GM20431 (cell line): Measurements from ENCODE around the gene RFX1.
"Not testable (repeated sequence)": the region's sequence is repeated elsewhere in the genome, so short reads cannot be mapped to it uniquely, and the experiment has no call there.

Source experiments
- in situ Hi-C: fragments of 300-500 bp; cut with MseI, MboI; formaldehyde crosslinking; loops from one replicate; pipeline ENCODE4 v1.15.0; 2020; ENCODE audit warnings: low sequenced_read_pairs; ENCODE audit not compliant: unreplicated experiment

Gene RFX1

DNA sequence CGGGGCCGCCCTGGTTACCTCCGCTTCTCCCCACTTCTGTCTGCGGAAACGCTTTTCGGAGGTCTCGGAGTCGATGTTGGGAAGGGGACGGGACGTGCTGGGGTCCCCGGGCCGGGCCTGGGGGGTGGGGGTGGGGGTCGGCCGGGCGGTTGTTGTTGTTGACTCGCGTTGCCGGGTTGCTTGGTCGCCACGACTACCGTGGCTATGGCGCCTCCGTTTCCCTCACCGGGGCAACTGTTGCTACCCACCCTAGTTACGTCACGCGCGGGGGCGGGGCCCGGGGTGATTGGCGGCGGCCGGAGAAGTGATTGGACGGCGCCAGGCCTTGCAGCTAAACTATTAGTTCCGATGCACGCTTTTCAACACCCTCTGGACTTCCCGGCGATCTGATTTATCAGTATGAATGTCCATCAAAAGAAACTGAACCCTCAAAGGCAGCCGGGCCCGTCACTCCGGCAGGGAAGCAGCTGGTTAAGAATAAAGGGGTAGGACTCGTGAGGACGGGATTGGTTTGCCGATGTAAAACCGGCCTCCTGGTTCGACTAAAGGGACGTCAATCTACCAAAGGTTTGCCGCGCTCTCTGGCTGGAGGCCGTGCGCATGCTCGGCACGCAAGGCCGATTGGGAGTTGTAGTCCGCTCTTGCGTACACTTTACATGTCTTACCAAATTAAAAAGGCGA is at the start of gene RFX1:
Gene RFX1 (minus strand): TSS at position 236 of the 681 bp plus-strand sequence. CDS start 12,477 bp downstream, outside the sequence.
- in situ Hi-C loops: no loop called here

DNA sequence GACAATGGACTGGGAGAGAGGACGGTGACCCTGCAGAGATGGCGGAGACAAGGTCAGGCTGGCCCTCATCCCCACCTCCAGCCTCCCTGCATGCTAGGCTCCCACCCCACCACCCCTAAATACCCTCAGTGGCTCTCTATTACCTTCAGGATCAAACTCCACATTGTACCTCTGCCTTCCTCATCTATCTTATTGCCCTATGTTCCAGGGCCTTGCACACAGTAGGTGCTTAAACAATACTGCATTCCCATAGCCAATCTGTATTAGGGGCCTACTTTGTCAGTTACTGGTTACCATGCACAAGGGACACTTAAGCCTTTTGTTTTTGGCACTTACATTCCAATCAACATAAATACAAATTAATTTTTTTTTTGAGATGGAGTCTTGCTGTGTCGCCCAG is 49.3 kb upstream of the RFX1 start:
- in situ Hi-C loops: no loop called here

- in situ Hi-C loops: no loop called here
These were observed 48.6 kb upstream of the RFX1 start for GRCh38 chr19:14054721-14055120.

DNA sequence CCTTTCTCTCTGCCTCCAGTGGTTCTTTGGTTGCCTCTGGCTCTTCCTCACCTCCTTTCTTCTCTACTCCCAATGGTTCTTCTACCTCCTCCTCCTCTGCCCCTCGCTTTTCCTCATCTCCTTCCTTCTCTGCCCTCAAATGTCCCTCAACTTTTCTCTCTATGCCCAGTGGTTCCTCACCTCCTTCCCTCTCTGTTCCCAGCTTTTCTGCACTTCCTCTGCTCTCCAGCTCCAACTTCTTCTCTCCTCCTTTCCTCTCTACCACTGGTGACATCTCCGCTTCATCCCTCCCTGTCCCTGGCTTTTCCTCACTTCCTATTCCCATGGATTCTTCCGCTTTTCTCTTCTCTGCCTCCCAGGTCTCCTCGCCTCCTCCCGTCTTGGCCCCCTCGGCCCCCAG is 48.0 kb upstream of the RFX1 start:
- in situ Hi-C loops: no loop called here

DNA sequence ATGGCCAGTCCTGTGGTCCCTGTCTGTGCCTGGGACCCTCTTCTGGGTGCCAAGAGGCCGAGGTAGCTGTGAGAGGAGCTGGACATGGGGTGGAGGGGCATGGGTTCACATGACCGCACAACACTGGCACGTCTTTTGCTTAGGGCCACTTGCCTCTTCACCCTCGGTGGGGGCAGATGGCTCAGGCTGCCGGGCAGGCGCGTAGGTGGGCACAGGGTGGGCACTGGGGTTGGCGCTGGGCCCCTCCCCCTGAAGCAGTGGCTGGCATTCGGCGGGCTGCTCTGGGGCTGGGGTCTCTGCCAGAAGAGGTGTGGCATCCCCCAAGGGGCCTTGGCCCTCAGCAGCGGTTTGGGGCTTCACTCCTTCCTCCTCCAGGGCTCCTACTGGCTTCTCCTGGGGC is 47.4 kb upstream of the RFX1 start:
- in situ Hi-C loops: no loop called here

DNA sequence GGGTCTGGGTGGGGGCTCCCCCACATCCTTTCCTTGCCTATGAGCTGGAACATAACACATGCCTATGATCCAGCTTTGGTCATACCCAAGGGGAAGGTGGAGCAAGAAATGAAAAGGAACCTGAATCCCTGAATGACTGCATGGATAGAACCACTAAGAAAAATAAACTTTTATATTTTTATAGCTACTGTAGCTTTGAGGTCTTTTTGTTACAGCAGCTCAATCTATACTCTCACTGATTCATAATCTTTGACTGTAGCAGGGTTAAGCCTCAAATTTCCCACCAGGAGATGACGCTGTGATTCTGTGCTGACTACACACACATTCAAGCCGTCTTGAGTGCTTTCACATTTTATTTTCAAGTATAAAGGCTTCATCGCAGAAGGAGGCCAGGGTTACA is 46.9 kb upstream of the RFX1 start:
- in situ Hi-C loops: no loop called here

- in situ Hi-C loops: no loop called here
These were observed 46.4 kb upstream of the RFX1 start for GRCh38 chr19:14052470-14052869.

GRCh38 chr19:14051980-14052379 is 45.9 kb upstream of the RFX1 start:
- in situ Hi-C loops: no loop called here

DNA sequence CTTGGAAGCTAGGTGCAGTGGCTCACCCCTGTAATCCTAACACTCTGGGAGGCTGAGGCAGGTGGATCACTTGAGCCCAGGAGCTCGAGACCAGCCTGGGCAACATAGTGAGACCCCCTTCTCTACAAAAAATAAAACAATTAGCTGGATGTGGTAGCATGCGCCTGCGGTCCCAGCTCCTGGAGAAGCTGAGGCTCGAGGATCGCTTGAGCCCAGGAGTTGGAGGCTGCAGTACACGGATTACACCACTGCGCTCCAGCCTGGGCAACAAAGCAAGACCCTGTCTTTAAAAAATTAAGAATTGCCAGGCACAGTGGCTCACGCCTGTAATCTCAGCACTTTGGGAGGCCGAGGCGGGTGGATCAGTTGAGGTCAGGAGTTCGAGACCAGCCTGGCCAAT is 44.8 kb upstream of the RFX1 start:
- in situ Hi-C loops: not testable (repeated sequence)

GRCh38 chr19:14050512-14050911 is 44.4 kb upstream of the RFX1 start:
- in situ Hi-C loops: no loop called here

GRCh38 chr19:14048443-14049153 is 42.5 kb upstream of the RFX1 start:
- in situ Hi-C loops: loop anchor here (10.0 kb wide), 1 partner anchor 154 kb away; no protein-coding TSS in a partner anchor

- in situ Hi-C loops: loop anchor here (10.0 kb wide), 1 partner anchor 153 kb away; no protein-coding TSS in a partner anchor
These were observed 41.7 kb upstream of the RFX1 start for GRCh38 chr19:14047866-14048265.

- in situ Hi-C loops: loop anchor here (10.0 kb wide), 1 partner anchor 148 kb away; no protein-coding TSS in a partner anchor
These were observed 36.8 kb upstream of the RFX1 start for GRCh38 chr19:14042659-14043608.

DNA sequence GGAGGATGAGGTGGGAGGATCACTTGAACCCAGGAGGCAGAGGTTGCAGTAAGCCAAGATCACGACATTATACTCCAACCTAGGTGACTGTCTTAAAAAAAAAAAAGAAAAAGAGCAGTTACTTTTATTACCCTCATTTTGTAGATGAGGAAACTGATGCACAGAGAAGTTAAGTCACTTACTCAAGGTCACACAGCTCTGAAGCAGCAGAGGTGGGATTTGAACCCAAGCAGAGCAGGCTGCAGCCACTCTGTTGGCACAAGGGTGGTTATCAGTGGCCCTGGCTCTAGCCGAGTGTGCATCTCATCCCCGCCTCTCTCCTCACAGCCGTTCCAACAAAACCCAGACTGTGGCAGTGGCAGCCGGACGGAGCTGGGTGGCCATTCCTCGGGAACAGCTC is 33.1 kb upstream of the RFX1 start:
- in situ Hi-C loops: no loop called here

- in situ Hi-C loops: no loop called here
These were observed 29.6 kb upstream of the RFX1 start for GRCh38 chr19:14035706-14036105.

- in situ Hi-C loops: not testable (repeated sequence)
These were observed 29.0 kb upstream of the RFX1 start for GRCh38 chr19:14035159-14035558.

- in situ Hi-C loops: no loop called here
These were observed 27.8 kb upstream of the RFX1 start for GRCh38 chr19:14033946-14034345.

GRCh38 chr19:14031719-14032480 is 25.8 kb upstream of the RFX1 start, which contains the start of gene IL27RA:
IL27RA (plus strand) TSS chr19:14031762; CDS start chr19:14031873, 111 bp downstream.
- in situ Hi-C loops: no loop called here

DNA sequence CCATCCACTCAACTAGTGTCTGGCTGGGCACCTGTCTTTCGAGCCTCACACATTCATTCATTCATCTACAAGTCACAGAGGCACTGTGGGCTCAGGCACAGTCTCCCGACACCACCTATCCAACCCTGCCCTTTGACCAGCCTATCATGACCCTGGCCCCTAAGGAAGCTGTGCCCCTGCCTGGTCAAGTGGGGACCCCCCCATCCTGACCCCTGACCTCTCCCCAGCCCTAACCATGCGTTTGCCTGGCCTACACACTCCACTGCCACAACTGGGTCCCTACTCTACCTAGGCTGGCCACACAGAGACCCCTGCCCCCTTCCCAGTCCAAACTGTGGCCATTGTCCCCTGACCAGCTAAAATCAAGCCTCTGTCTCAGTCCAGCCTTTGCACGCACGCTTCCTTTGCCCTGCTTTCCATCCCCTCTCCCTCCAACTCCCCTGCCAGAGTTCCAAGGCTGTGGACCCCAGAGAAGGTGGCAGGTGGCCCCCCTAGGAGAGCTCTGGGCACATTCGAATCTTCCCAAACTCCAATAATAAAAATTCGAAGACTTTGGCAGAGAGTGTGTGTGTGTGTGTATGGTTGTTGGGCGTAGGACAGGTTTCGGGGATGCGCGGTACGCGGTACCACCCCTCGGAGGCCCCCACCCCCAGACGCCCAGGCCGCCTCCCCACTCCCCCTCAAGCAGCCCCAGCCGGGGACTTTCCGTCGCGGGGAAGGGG is 25.0 kb upstream of the RFX1 start:
- in situ Hi-C loops: no loop called here
